Activated CD8-positive, alpha-beta T cell treated with anti-CD3 and anti-CD28 coated beads for 36 hours (primary cell): ENCODE measurements around the gene GPR142. TPM values are rescaled to one million over a fixed set of nuclear protein-coding genes. Genes with fewer than 3 reads are reported as not detected.

ENCODE experiments used
- ATAC-seq: fragments of 200-7000 bp; cut with Tn5 transposase; one replicate; pipeline ENCODE4 v1.10.0; 2021; ENCODE audit warnings: mild to moderate bottlenecking, moderate library complexity
- CTCF ChIA-PET: fragments of 350-600 bp; sonication (Branson Sonifier 250); formaldehyde crosslinking; loops from one replicate; lab custom pipeline; 2021; ENCODE audit warnings: antibody characterized with exemption; lab: Charles Lee
- POLR2A ChIA-PET: fragments of 350-600 bp; sonication (Branson Sonifier 250); formaldehyde crosslinking; loops from one replicate; lab custom pipeline; 2021; ENCODE audit warnings: antibody characterized with exemption; lab: Charles Lee
- DNase-seq: peaks from one replicate; pipeline ENCODE4 v3.0.0-alpha.2; 2020
- H3K27ac Mint-ChIP-seq: one replicate; pipeline ENCODE4 v1.8.0; 2021; ENCODE audit warnings: mild to moderate bottlenecking, mixed read lengths
- H3K27me3 Mint-ChIP-seq: one replicate; pipeline ENCODE4 v1.8.0; 2021; ENCODE audit warnings: mixed read lengths
- H3K36me3 Mint-ChIP-seq: one replicate; pipeline ENCODE4 v1.8.0; 2021; ENCODE audit warnings: low read depth, mixed read lengths
- H3K4me1 Mint-ChIP-seq: one replicate; pipeline ENCODE4 v1.8.0; 2021; ENCODE audit warnings: low read depth, mixed read lengths
- H3K4me3 Mint-ChIP-seq: one replicate; pipeline ENCODE4 v1.8.0; 2021; ENCODE audit warnings: mild to moderate bottlenecking, moderate library complexity, mixed read lengths
- H3K9me3 Mint-ChIP-seq: one replicate; pipeline ENCODE4 v1.8.0; 2021; ENCODE audit warnings: mixed read lengths
- intact Hi-C: fragments of 100-400 bp; cut with micrococcal nuclease; formaldehyde crosslinking; loops from one replicate; pipeline ENCODE4 v1.10.0; 2022
- total RNA-seq, 2 experiments: library from RNA; stranded (reverse); gene quantifications; one replicate each; pipeline ENCODE4 v1.2.3, GENCODE V29; 2021
- TF ChIP-seq, protein P1 (sequence below): fragments of 200-600 bp; IDR thresholded peaks from one replicate; pipeline ENCODE4 v1.8.0; 2022; ENCODE audit warnings: antibody characterized with exemption, mild to moderate bottlenecking

The GPR142 gene
- total RNA-seq, 2 experiments from 2014 or later, result not detected

DNA sequence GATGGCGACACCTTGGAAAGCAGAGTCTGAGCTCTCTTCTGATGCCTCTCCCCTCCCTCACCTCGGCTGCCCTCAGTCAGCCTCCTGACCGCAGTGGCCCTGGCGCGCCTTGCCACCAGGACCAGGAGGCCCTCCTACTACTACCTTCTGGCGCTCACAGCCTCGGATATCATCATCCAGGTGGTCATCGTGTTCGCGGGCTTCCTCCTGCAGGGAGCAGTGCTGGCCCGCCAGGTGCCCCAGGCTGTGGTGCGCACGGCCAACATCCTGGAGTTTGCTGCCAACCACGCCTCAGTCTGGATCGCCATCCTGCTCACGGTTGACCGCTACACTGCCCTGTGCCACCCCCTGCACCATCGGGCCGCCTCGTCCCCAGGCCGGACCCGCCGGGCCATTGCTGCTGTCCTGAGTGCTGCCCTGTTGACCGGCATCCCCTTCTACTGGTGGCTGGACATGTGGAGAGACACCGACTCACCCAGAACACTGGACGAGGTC lies 4.4 kb downstream of the GPR142 start:
- no peak overlapping the region for H3K4me3 Mint-ChIP-seq
- H3K27ac Mint-ChIP-seq, result no peak overlapping the region
- peaks cover 15% of the 10 kb centered on the region for H3K4me1 Mint-ChIP-seq
- ChIA-PET CTCF (interaction anchor here (1.5 to 7.3 kb wide), 4 partner anchors 9 to 122 kb away, joined by 5 to 125 read pairs (median 55); partner anchors contain the start of gene BTBD17), POLR2A (no interaction called here)
- no peaks in the 10 kb centered on the region for H3K9me3 Mint-ChIP-seq
- intact Hi-C loops, result loop anchor here (10.0 kb wide), 1 partner anchor 163 kb away; the partner anchor contains the start of gene CD300LB
- TF ChIP-seq, protein P1, sequence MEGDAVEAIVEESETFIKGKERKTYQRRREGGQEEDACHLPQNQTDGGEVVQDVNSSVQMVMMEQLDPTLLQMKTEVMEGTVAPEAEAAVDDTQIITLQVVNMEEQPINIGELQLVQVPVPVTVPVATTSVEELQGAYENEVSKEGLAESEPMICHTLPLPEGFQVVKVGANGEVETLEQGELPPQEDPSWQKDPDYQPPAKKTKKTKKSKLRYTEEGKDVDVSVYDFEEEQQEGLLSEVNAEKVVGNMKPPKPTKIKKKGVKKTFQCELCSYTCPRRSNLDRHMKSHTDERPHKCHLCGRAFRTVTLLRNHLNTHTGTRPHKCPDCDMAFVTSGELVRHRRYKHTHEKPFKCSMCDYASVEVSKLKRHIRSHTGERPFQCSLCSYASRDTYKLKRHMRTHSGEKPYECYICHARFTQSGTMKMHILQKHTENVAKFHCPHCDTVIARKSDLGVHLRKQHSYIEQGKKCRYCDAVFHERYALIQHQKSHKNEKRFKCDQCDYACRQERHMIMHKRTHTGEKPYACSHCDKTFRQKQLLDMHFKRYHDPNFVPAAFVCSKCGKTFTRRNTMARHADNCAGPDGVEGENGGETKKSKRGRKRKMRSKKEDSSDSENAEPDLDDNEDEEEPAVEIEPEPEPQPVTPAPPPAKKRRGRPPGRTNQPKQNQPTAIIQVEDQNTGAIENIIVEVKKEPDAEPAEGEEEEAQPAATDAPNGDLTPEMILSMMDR, result no peak
- no peaks in the 10 kb centered on the region for H3K36me3 Mint-ChIP-seq
- no peak for DNase-seq
- ATAC-seq, result no peak
- no peaks in the 10 kb centered on the region for H3K27me3 Mint-ChIP-seq

- H3K27ac Mint-ChIP-seq, result no peak overlapping the region
- peaks cover 15% of the 10 kb centered on the region for H3K4me1 Mint-ChIP-seq
- no peaks in the 10 kb centered on the region for H3K9me3 Mint-ChIP-seq
- ChIA-PET CTCF (interaction anchor here (1.4 to 1.9 kb wide), 2 partner anchors 11 to 19 kb away, joined by 3 to 5 read pairs; partner anchors contain the start of gene BTBD17), POLR2A (interaction anchor here (0.7 kb wide), 1 partner anchor 108 kb away, joined by 3 read pairs; no protein-coding TSS in a partner anchor)
- TF ChIP-seq, protein P1, result no peak
- DNase-seq, result no peak
- intact Hi-C loops, result loop anchor here (10.0 kb wide), 1 partner anchor 162 kb away; the partner anchor contains the start of gene CD300LB
- no peak for ATAC-seq
- no peaks in the 10 kb centered on the region for H3K27me3 Mint-ChIP-seq
- H3K36me3 Mint-ChIP-seq, result no peaks in the 10 kb centered on the region
- no peak overlapping the region for H3K4me3 Mint-ChIP-seq
Observed at GRCh38 chr17:74372426-74372825, 5.1 kb downstream of the GPR142 start.

DNA sequence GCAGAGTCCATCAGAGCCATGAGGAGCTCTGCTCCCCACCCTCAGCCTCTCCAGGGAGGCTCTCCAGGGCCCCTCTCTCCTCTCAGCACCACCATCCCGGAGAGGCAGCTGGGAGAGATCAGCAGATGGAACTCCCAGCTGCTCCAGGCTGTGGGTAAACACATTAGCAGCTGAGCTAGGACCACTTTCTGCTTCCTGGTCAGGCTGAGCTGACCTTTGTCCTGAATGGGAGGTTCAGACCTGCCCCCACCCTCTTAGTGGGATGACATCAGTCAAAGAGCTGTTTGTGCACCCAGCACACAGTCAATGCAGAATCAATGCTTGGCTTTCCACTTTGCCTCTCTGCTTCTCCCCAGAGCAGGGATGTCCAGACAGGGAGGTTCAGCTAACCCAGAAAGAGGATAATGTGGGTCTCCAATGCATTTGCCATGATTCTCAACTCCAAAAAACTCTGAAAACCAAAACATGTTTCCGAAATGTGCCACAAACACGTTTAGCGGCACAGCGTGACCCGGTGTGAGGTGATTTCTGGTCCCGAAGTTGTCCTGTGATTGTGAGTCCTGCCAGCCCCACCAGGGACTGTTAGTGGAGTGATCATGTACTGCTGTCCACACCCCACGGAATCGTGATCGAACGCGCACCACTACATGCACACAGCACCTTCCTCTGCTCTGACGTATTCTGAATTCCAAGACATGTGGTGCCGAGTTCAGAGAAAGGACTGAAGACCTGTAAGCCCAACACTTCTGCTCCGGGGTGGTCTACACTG lies 6.7 kb downstream of the GPR142 start:
- intact Hi-C loops, result loop anchor here (10.0 kb wide), 1 partner anchor 161 kb away; the partner anchor contains the start of gene CD300LB
- DNase-seq (no peak), ATAC-seq (no peak)
- Mint-ChIP-seq H3K4me1 (peaks cover 6% of the 10 kb centered on the region), H3K27me3 (no peaks in the 10 kb centered on the region), H3K9me3 (no peaks in the 10 kb centered on the region), H3K36me3 (no peaks in the 10 kb centered on the region), H3K4me3 (no peak overlapping the region), H3K27ac (no peak overlapping the region)
- ChIA-PET CTCF (interaction anchor here (0.6 to 2.0 kb wide), 3 partner anchors 21 to 1245 kb away, joined by 3 to 9 read pairs (median 4); no protein-coding TSS in a partner anchor), POLR2A (no interaction called here)
- TF ChIP-seq, protein P1, result no peak

DNA sequence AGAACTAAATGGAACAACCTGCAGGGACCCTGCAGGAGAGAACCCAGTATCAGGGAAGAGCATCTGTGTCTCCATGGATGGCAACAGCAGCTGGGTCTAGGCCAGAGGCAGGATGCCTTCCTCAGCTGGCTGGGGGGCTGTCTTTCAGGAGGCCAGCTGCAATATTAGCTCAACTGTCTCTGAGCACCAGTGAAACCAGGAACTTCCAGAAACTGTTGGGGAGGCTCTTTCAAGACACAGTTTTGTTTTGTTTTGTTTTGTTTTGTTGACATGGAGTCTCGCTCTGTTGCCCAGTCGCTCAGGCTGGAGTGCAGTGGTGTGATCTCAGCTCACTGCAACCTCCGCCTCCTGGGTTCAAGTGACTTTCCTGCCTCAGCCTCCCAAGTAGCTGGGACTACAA lies 7.6 kb downstream of the GPR142 start:
- intact Hi-C loops, result loop anchor here (5.0 to 10.0 kb wide), 2 partner anchors 117 to 160 kb away; partner anchors contain the start of gene CD300LB
- Mint-ChIP-seq H3K4me3 (no peak overlapping the region), H3K4me1 (no peaks in the 10 kb centered on the region), H3K36me3 (no peaks in the 10 kb centered on the region), H3K27ac (no peak overlapping the region), H3K27me3 (no peaks in the 10 kb centered on the region), H3K9me3 (no peaks in the 10 kb centered on the region)
- ChIA-PET POLR2A (no interaction called here), CTCF (interaction anchor here (2.0 kb wide), 1 partner anchor 82 kb away, joined by 9 read pairs; no protein-coding TSS in a partner anchor)
- DNase-seq (no peak), ATAC-seq (no peak)
- TF ChIP-seq, protein P1, result no peak
